Calu3 (cell line): Measurements from ENCODE around the gene CRYZL1. TPM values are rescaled to one million over a fixed set of nuclear protein-coding genes. Genes with fewer than 3 reads are reported as not detected.
"Not testable (repeated sequence)": the region's sequence is repeated elsewhere in the genome, so short reads cannot be mapped to it uniquely, and the experiment has no call there.

Source experiments
- BruUV-seq: library from RNA; stranded (reverse); fragments of 400-500 nt; replicated peaks from 2 replicates; lab custom pipeline; 2021; lab: Mats Ljungman, UMichigan
- CTCF ChIA-PET: fragments of 300-600 bp; sonication (Branson Sonifier 250); formaldehyde crosslinking; loops from one replicate; lab custom pipeline; 2022; ENCODE audit warnings: antibody characterized with exemption; lab: Charles Lee
- DNase-seq: peaks from one replicate; pipeline ENCODE4 v3.0.0; 2022
- H3K27ac Mint-ChIP-seq: one replicate; pipeline ENCODE4 v1.8.0; 2022; ENCODE audit warnings: mixed read lengths; ENCODE audit not compliant: unreplicated experiment
- H3K27me3 Mint-ChIP-seq: one replicate; pipeline ENCODE4 v1.8.0; 2022; ENCODE audit warnings: mixed read lengths; ENCODE audit not compliant: unreplicated experiment
- H3K36me3 Mint-ChIP-seq: one replicate; pipeline ENCODE4 v1.8.0; 2022; ENCODE audit warnings: mild to moderate bottlenecking, moderate library complexity, mixed read lengths; ENCODE audit not compliant: insufficient read depth, unreplicated experiment
- H3K4me1 Mint-ChIP-seq: one replicate; pipeline ENCODE4 v1.8.0; 2022; ENCODE audit warnings: mild to moderate bottlenecking, low read depth, mixed read lengths; ENCODE audit not compliant: unreplicated experiment
- H3K4me3 Mint-ChIP-seq: one replicate; pipeline ENCODE4 v1.8.0; 2022; ENCODE audit warnings: mild to moderate bottlenecking, low read depth, moderate library complexity, mixed read lengths; ENCODE audit not compliant: unreplicated experiment
- H3K9me3 Mint-ChIP-seq: one replicate; pipeline ENCODE4 v1.8.0; 2022; ENCODE audit warnings: low read depth, mixed read lengths; ENCODE audit not compliant: unreplicated experiment
- CTCF ChIP-seq: fragments of 200-600 bp; IDR thresholded peaks from one replicate; pipeline ENCODE4 v1.8.0; 2022; ENCODE audit warnings: antibody characterized with exemption; ENCODE audit not compliant: unreplicated experiment
- intact Hi-C: fragments of 100-400 bp; cut with micrococcal nuclease; formaldehyde crosslinking; loops from one replicate; pipeline ENCODE4 v1.10.0; 2022; ENCODE audit not compliant: unreplicated experiment
- total RNA-seq: library from RNA; stranded (reverse); gene quantifications from 2 replicates; pipeline ENCODE4 v1.2.3, GENCODE V29; 2022

The CRYZL1 gene
- total RNA-seq, 1 experiment from 2014 or later = 22.1 TPM

- intact Hi-C loops = no loop called here
- Mint-ChIP-seq H3K27ac (no peak overlapping the region), H3K27me3 (no peaks in the 10 kb centered on the region), H3K4me1 (no peaks in the 10 kb centered on the region), H3K4me3 (no peak overlapping the region), H3K9me3 (no peaks in the 10 kb centered on the region), H3K36me3 (no peaks in the 10 kb centered on the region)
- no peak for TF ChIP-seq CTCF
- CTCF ChIA-PET = no interaction called here
- no TSS peak for BruUV-seq
- no peak for DNase-seq
Observed at GRCh38 chr21:33634254-33634653, 7.3 kb downstream of the CRYZL1 start.

- H3K36me3 Mint-ChIP-seq, H3K4me1 Mint-ChIP-seq, BruUV-seq, intact Hi-C loops, H3K27ac Mint-ChIP-seq, H3K9me3 Mint-ChIP-seq, H3K4me3 Mint-ChIP-seq, DNase-seq, CTCF ChIA-PET, H3K27me3 Mint-ChIP-seq: not testable (repeated sequence)
Observed at GRCh38 chr21:33626151-33626550, 15.4 kb downstream of the CRYZL1 start.

GRCh38 chr21:33622253-33622652, 19.3 kb downstream of the CRYZL1 start:
- no TSS peak for BruUV-seq
- CTCF ChIA-PET = no interaction called here
- H3K36me3 Mint-ChIP-seq = peaks cover 6% of the 10 kb centered on the region
- H3K4me3 Mint-ChIP-seq = no peak overlapping the region
- H3K27me3 Mint-ChIP-seq = no peaks in the 10 kb centered on the region
- TF ChIP-seq CTCF = no peak
- no peak for DNase-seq
- no peak overlapping the region for H3K27ac Mint-ChIP-seq
- peaks cover 17% of the 10 kb centered on the region for H3K4me1 Mint-ChIP-seq
- intact Hi-C loops = no loop called here
- H3K9me3 Mint-ChIP-seq = no peaks in the 10 kb centered on the region

GRCh38 chr21:33619726-33620125, 21.8 kb downstream of the CRYZL1 start:
- CTCF ChIA-PET = interaction anchor here (0.6 to 1.3 kb wide), 2 partner anchors 14 to 16 kb away, joined by 4 read pairs; no protein-coding TSS in a partner anchor

More at GRCh38 chr21:33619726-33620125, 21.8 kb downstream of the CRYZL1 start:
- no peaks in the 10 kb centered on the region for H3K27me3 Mint-ChIP-seq
- H3K27ac Mint-ChIP-seq = no peak overlapping the region
- TF ChIP-seq CTCF = no peak
- no TSS peak for BruUV-seq
- peaks cover 6% of the 10 kb centered on the region for H3K36me3 Mint-ChIP-seq
- no peak overlapping the region for H3K4me3 Mint-ChIP-seq
- intact Hi-C loops = no loop called here
- DNase-seq = no peak
- H3K4me1 Mint-ChIP-seq = peaks cover 19% of the 10 kb centered on the region
- no peaks in the 10 kb centered on the region for H3K9me3 Mint-ChIP-seq
